Testis (tissue), 2 donors: ENCODE measurements around the gene METAP1D.

ENCODE experiments used
- POLR2A ChIP-seq: fragments of 450-650 bp; IDR thresholded peaks from one replicate; pipeline ENCODE4 v1.6.1; 2017; ENCODE audit warnings: antibody characterized with exemption, mild to moderate bottlenecking, moderate library complexity
- TF ChIP-seq, protein P1 (sequence below), 3 experiments: fragments of 450-650 bp in 2 of 3; fragments of 200-600 bp in 1 of 3; sonication (generic) in 1 of 3; IDR thresholded peaks; one replicate each; pipeline ENCODE4 v1.5.1; 2016 to 2019; ENCODE audit warnings: antibody characterized with exemption in 3 of 3, mild to moderate bottlenecking in 2 of 3, moderate library complexity in 1 of 3

DNA sequence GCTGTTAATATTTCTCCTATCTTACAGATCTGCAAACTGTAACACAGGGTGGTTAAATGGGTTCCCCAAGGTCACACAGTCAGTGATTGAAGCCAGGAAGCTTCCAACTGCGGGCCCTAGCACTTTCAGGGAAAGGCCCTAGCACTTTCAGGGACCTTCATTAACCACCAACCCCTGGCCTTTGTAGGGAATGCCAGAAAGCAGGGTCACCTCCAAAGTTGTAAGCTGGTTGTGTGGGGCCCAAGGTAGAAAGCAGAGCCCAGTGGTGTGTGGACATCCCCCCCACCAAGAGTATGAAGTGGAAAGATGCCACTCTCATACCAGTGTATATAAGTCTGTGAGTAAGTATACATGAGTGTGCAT lies 98.5 kb downstream of the METAP1D start:
- TF ChIP-seq, protein P1, sequence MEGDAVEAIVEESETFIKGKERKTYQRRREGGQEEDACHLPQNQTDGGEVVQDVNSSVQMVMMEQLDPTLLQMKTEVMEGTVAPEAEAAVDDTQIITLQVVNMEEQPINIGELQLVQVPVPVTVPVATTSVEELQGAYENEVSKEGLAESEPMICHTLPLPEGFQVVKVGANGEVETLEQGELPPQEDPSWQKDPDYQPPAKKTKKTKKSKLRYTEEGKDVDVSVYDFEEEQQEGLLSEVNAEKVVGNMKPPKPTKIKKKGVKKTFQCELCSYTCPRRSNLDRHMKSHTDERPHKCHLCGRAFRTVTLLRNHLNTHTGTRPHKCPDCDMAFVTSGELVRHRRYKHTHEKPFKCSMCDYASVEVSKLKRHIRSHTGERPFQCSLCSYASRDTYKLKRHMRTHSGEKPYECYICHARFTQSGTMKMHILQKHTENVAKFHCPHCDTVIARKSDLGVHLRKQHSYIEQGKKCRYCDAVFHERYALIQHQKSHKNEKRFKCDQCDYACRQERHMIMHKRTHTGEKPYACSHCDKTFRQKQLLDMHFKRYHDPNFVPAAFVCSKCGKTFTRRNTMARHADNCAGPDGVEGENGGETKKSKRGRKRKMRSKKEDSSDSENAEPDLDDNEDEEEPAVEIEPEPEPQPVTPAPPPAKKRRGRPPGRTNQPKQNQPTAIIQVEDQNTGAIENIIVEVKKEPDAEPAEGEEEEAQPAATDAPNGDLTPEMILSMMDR (IDR thresholded peaks at IDR 0.05), result no peak
- no peak for TF ChIP-seq POLR2A
